ENCODE results near the gene SLX9.
"Not testable (repeated sequence)": the region's sequence is repeated elsewhere in the genome, so short reads cannot be mapped to it uniquely, and the experiment has no call there.

SLX9 gene

DNA sequence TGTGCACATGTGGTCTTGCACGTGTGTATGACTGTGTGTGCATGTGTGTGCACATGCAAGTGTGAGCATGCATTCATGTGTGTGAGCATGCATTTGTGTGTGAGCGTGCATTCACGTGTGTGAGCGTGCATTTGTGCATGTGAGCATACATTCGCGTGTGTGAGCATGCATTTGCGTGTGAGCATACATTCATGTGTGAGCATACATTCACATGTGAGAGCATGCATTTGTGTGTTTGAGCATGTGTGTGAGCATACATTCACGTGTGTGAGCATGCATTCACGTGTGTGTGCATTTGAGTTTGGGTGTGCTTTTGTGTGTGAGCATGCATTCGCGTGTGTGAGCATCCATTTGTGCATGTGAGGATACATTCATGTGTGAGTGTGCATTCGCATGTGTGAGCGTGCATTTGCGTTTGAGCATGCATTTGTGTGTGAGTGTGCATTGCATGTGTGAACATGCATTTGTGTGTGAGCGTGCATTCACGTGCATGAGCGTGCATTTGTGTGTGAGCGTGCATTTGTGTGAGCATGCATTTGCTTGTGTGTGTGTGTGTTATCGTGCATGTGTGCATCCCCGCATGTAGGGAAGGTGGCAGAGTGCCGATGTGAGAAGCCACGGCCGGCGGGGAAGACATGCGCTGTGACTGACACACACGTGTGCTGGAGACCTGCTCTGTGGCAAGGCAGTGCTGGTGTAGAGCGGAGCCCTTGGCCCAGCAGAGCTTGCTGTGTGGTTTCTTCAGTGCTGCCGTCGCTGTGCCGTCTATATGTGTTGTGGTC, 37.4 kb upstream of the SLX9 start:
- DNase-seq (ENCODE audit: low read depth in 2 of 2): no peak

DNA sequence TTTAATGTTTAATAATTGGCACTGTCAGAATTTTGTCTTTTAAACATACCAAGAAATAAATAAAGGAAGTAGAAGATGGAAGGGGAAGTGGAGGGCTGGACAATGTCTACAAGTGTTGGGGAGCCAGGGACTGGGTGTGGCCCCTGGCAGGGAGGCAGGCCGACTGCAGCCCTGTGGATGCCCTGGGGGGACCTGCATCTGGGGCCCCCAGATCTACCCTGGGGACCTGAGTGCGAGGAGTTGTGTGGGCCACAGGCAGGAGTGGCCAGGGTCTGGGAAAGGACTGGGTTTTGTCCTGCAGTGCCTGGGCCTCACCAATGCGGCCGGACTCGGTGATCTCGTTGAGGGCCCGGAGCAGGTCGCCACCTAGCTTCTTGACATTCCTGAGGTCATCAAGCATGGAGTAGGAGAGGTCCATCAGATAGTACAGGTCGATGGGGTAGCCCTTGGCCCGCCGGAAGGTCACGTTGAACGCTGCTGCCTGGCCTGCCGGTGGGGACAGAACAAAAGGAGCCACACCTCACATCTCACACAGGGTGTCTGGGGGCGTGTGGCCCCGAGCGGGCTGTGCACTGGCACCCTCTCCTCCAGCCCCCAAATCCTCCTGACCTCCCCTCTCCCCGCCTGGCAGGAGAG, 36.7 kb upstream of the SLX9 start:
- no peak for DNase-seq (ENCODE audit: low read depth in 2 of 2)

DNA sequence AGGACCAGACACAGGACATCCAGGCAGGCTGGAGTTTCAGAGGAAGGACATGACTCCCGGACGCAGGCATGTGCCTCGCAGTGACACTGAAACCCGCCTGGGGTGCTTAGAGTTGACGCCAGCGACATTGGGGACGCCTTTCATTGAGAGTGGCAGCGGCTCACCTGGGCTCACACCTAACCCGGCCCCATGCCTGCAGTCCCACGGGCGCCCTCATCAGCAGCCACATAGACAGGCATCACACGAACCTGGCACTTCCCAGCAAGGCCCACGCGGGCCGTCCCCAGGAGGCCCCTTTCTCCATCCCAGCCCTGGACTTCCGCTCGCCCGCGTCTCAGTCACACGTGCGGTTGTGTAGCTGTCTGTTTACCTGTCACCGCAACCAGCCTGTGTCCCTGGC, 36.1 kb upstream of the SLX9 start:
- DNase-seq (ENCODE audit: low read depth in 2 of 2): no peak

DNA sequence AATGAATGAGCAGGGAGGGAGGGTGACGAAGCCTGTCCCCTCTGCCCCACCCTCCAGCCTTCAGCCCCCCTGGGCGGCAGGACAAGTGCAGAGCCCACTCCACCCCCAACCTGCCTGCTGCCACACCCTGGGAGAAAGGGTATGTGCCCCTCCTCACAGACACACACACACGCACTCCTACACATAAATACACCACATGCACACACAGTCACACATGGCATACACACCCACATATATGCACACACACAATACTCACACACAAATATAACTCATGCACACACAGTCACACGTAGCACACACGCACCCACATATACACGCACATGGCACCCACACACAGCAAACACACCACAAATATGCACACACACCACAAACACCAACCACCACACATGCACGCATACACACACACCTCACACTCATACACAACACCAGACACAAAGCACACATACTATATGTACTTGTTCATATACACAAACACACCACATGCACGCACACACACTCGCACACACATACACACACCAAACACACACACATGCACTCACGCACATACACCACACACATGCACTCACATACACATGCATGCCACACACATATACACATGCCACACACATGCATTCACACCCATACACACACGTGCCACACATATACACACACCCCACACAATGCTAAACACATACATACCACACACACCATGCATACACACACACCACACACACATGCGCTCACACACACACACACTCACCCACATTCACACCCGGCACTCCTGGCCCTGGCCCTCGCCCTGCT, 35.5 kb upstream of the SLX9 start:
- DNase-seq (ENCODE audit: low read depth in 2 of 2): no peak

DNA sequence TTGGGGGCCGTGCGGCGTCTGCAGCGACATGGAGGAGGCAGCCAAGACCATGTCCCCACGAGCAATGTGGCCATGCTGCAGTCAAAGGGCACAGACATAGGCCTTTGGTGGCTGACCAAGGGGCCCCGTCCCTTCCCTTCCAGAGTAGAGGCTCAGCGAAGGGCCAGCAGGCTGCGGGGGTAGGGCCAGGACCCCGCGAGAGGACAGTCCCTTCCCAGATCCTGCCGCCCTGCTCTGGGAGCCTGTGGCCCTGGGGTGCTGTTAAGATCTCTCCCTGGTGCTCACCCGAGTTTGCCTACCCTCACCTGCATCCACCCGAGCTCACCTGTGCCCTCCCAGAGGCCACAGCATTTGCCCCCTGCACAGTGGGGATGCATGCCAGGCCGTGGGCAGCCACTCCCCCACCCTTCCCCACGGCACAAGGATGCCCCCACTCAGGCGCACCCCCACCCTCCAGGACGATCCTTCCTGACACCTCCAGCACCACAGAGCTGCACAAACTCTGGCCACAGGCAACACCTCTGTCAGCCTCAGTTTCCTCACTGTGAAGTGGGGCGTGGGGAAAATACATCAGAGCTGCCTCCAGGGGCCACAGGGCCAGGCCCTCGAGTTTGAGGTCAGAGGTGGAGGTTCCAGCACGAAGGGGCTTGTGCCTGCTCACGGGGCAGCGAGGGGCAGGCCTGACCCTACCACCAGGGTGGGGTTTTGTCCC, 34.7 kb upstream of the SLX9 start:
- DNase-seq (ENCODE audit: low read depth in 2 of 2): no peak

- no peak for DNase-seq (ENCODE audit: low read depth in 2 of 2)
Observed at GRCh38 chr21:44905728-44906090, 34.1 kb upstream of the SLX9 start.

GRCh38 chr21:44907225-44907965, 32.4 kb upstream of the SLX9 start:
- DNase-seq (ENCODE audit: low read depth in 2 of 2): no peak

GRCh38 chr21:44907966-44908895, 31.6 kb upstream of the SLX9 start:
- DNase-seq (ENCODE audit: low read depth in 2 of 2): no peak

DNA sequence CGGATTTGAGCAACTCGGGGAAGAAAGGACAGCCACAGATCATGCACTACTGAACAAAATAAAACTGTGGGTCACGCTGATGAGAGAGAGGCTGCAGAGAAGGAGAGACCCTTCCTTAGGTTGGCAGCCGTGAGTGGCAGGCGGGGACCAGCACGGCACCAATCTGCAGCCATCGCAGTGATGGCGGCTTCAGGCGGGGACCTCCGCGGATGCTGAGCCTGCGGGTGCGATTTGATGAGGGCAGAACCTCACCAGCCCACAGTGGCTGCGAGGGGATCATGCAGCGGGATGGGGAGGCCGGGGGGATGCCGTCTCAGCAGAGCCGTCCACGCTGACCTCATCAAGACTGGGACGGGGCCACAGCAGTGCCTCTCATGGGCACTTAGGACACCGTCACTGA, 30.9 kb upstream of the SLX9 start:
- DNase-seq (ENCODE audit: low read depth in 2 of 2): no peak

DNA sequence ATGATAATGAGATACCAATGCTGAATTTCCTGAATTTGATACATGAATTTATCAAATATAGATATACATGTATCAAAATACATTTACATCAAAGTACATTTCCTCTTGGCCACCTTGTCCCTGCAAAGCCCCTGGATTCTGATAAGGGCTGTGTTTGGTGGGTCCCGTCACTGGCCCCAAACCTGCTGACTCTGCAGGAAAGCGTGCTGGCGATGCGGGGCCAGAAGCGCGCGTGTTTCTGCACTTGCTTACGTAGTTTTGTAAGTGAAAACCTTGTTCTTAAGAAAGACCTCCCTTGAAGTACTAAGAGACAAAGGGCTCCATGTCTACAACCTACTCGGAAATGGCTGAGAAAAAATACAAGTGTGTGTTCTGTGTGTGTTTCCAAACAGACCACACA, 30.1 kb upstream of the SLX9 start:
- no peak for DNase-seq (ENCODE audit: low read depth in 2 of 2)

DNA sequence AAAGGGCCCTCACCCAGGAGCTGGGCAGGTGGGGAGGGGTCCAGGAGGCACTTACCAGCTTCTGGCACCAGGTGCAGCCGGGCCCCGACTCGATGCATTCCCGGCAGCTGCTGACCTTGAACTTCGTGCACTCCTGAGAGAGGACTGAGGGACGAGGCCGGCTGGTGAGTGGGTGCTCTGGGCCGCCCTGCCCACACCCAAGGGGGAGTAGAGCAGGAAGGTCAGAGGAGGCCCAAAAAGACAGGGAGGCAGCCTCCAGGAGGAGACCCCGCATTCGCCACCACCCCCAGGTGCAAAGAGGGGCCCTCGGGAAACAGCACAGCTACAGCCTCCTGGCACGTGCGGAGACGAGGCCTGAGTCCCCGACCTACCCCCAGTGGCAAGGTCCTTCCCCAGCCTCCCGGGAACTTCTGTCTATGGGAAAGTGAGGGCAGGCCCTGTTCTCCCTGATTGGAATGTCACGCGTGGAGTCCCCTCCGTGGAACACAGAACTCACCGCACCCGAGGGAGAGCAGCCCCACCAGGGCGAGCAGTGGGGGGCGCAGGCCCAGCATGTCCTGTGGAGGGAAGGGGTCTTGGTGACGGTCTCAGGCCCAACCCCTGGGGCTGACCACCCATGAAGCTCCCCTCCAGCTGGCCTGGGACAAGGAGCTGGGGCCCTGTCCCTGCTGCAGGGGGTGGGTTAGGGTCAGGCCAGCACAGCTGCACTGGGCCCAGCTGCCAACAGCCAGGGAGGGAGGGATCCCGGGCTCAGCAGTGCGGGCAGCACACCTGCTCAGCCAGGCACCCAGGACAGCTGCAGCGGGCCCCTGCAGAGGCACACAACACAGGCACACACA, 29.4 kb upstream of the SLX9 start:
- no peak for DNase-seq (ENCODE audit: low read depth in 2 of 2)

DNA sequence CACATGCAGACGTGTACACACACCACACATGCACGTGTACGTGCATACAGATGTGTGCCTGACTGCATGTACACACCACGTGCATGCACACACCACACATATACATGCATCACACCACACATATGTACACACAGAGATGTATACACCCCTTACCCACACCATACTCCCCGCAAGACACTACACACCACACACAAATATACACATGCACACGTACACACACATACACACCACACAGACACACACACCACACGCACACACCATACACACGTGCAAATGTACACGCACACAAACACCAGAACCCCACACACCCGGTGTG, 28.8 kb upstream of the SLX9 start:
- DNase-seq (ENCODE audit: low read depth in 2 of 2): no peak

- DNase-seq (ENCODE audit: low read depth in 2 of 2): no peak
Observed at GRCh38 chr21:44911384-44912157, 28.3 kb upstream of the SLX9 start.

DNA sequence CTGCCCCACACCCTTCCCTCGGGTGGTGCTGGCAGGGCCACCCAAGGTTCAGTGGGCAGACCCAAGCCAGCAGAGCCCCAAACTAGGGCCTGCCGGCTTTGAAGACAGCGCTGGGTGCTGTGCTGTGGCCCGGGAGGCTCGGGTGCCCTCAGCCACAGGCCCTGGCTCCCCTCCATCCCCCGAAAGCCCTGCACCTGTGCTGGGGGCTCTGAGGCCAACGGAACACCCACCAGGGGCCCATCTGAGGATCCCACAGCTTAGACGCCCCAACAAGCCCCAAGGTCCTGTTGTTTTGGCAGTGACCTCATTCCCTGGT, 27.7 kb upstream of the SLX9 start:
- DNase-seq (ENCODE audit: low read depth in 2 of 2): no peak

GRCh38 chr21:44912506-44913412, 27.1 kb upstream of the SLX9 start:
- not testable (repeated sequence) for DNase-seq (ENCODE audit: low read depth in 2 of 2)

DNA sequence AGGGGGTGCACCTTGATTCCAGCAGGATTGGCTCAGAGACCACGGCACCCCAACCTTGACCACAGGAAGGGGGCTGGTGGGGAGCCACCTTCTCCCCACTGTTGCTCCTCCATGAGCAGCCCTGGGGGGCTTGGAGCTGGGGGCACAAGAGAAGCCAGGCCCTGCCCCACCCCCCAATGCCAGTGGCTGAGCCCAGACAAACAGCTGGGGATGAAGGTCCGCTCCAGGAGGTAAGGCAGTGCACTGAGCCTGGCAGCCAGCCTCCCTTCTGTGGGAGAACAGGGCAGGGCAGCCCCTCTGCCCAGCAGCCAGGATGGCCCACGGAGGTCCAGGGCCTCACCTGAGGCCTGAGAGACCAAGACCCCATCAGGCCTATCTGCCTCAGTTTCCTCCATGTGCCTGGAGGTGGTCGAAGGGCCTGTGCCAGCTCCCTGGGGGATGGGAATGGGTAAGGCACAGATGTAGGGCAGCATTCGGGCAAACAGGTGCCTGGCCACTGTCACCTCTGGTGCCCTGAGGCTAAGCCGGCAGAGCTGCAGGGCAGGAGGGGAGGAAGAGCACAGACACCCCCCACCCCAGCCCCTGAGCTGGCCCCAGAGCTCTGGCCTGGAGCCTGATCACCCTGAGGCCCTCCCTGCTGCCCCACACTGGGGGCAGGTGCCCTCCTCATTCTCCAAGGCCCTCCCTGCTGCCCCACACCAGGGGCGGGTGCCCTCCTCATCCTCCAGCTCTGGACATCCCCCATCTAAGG, 26.2 kb upstream of the SLX9 start:
- DNase-seq (ENCODE audit: low read depth in 2 of 2): no peak

DNA sequence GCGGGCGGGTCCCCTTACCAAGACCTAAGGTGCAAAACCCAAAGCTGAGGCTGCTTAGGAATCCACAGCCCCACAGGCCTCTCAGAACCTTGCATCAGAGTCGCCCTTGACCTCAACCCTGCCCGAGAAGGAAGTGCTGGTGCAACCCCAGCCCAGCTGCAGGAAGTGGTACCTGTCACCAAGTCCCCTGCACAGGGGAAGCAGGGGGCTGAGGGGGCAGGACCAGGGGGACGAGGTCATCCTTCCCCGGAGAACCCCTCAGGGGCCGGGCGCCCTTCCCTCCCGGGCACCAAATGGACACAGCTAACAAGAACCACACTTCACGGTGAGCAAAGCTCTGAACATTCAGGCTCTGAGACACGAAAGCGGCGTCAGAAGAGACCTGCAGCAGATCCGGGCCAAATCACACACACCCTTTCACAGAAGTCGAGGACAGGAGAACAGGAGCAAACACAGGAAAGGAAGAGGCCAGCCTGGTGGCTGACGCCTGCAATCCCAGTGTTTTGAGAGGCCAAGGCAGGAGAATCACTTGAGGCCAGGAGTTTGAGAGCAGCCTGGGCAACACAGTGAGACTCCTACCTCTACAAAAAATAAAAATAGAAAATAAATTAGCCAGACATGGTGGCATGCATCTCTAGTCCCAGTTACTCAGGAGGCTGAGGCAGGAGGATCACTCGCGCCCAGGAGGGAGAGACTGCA, 25.5 kb upstream of the SLX9 start:
- DNase-seq (ENCODE audit: low read depth in 2 of 2): peak in 1 of 2 donors; percentile 62
